HG02938 (cell line): ENCODE measurements around the gene ABLIM3.
A peak's percentile ranks its signal among the peaks of the same experiment; 100 is the strongest.

Source experiments
- ATAC-seq: cut with Tn5 transposase; IDR thresholded peaks from one replicate; pipeline ENCODE4 v1.9.1; 2021; ENCODE audit warnings: mild to moderate bottlenecking, moderate library complexity; ENCODE audit not compliant: unreplicated experiment

ABLIM3 gene

DNA sequence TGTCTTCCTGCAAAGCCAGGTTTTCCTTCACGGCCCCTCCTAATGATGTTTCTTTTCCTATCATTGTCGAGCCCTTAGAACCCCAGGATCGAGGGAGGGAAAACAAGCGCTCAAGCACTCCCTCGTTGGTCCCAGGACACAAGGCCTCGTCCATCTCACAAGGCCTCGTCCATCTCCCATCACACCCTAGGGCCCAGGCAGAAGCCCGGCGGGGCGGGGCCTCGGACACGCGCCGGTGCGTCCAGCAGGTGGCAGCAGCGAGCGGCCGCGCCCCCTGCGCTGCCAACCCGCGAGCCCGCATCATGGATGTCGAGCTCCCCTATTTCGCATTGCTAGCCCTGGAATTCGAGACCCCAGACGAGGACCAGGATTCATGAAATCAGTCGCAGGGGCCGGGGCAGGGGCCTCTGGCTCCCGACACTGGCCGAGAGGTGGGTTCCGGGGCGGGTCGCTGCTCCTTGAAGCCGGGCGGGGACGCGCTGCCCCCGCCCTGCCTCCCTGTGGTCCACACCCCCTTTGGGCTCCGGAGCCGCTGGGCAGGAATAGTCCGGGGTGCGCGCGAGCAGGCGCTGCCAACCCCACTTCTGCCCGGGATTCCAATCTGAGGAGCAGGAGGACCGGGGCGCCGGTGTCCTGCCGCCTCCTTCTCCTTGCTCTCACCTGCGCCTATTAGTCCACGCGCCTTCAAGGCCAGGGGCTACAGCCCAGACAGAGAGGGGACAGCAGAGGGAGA is at the start of gene ABLIM3:
Gene ABLIM3, plus strand, starts transcription at position 270 of the 733 bp plus-strand sequence. CDS start 603 bp downstream, outside the sequence.
- ATAC-seq: peak; percentile 90

GRCh38 chr5:149093625-149094024 is 47.7 kb upstream of the ABLIM3 start:
- ATAC-seq: no peak

DNA sequence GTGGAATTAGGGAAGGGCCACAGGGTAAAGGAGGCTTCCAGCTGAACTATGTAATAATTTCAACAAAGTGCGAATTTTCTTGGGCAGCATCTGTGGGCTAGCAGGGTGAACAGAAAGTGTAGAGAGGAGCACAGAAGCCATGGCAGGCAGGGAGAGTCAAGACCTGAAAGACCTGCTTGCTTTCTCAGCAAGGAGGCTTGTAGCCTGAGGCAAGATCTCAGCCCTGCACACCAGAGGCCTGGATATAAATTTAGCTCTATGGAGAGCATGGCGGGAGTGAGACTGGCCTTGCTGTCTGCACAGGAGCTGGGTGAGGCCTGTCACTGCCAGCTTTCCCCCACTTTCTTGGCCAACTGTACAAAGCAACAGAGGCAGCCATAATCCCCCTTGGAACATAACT is 46.3 kb upstream of the ABLIM3 start:
- ATAC-seq: no peak

GRCh38 chr5:149099920-149100319 is 41.4 kb upstream of the ABLIM3 start:
- ATAC-seq: no peak

GRCh38 chr5:149100331-149100730 is 41.0 kb upstream of the ABLIM3 start:
- no peak for ATAC-seq

DNA sequence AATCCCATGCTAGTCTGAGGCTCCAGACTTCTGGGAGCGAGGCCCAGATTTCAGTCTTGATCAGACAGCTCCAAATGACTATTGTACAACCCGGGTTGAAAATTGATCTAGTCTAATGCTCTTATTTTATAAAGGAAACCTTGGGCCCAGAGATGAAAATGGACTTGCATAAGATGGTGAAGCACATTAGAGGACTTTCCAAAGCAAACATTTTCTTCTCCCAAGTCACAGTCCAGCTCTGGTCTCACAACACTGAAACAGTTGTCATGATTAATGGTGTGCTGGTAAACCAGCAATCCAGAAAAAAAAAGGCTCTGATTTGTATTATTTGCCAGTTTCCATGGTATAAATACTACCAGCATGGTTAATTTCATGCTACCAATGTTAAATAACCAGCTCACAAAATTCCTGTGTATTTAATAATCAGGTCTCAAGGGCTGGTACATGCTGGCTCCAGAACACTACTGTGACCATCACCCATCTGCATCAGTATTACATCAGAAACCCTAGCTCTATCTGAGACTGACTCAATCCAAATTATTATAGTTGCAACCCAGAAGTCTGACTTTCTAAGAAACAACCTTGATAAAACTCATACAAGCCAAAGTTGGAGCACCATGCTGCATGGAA is 32.5 kb upstream of the ABLIM3 start:
- no peak for ATAC-seq

- no peak for ATAC-seq
Observed at GRCh38 chr5:149110406-149110805, 30.9 kb upstream of the ABLIM3 start.

DNA sequence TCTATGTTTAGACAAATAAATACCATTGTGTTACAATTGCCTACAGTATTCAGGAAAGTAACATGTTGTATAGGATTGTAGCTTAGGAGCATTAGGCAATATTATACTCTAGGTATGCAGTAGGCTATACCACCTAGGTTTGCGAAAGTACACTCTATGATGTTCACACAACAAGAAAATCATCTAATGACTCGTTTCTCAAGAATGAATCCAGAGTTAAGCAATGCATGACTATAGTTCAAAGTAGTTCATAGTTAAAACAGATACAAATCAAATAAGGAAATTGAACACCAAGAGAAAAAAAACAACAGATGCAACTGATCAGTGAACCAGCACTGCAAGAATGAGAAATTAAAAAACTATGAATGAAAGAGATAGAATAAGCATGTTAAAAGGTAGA is 27.6 kb upstream of the ABLIM3 start:
- no peak for ATAC-seq

DNA sequence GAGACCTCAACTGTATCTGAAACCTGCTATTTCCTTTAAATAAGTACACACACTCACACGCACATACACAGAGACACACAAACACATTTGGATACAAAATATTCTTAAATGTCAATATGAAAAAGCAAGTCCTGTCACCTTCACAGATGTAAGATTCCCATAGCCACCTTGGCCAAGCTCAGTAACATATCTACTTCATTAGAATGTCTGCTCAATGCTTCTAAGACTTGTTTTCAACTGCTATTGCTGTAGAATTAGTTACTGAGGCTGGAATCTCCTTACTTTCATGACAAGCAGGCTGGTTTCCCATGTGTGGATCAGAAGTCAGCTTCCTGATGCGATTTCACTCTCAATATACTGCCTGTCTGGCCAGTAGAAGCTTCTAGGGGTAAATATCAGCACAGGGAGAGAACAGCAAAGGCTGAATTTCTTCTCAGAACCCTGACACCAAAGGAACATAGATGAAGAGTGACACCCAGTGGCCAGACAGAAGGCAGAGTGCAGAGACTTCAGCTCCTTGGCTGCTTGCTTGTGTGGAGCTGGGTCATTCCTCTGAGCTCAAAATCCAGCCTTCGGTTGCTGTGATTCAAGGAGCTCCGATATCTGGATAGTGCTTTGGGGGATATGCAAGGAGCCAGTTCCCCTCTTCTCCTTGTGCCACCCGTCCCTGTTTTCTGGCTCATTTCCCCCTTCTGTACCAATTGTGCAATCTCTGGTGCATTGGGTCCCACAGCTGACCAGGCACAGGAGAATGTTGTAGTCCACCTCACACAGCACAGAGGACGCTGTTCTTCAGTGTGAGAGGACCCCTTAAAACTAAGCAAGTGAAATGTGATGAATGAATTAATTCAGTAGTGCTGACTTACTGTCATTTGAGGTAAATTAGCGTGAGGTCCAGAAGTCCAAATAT is 26.6 kb upstream of the ABLIM3 start:
- ATAC-seq: peak; percentile 66

- peak; percentile 88 for ATAC-seq
Observed at GRCh38 chr5:149117970-149118369, 23.3 kb upstream of the ABLIM3 start.

- no peak for ATAC-seq
Observed at GRCh38 chr5:149118463-149118862, 22.8 kb upstream of the ABLIM3 start.

GRCh38 chr5:149121145-149121544 is 20.1 kb upstream of the ABLIM3 start:
- no peak for ATAC-seq

- ATAC-seq: no peak
Observed at GRCh38 chr5:149123211-149123610, 18.1 kb upstream of the ABLIM3 start.

DNA sequence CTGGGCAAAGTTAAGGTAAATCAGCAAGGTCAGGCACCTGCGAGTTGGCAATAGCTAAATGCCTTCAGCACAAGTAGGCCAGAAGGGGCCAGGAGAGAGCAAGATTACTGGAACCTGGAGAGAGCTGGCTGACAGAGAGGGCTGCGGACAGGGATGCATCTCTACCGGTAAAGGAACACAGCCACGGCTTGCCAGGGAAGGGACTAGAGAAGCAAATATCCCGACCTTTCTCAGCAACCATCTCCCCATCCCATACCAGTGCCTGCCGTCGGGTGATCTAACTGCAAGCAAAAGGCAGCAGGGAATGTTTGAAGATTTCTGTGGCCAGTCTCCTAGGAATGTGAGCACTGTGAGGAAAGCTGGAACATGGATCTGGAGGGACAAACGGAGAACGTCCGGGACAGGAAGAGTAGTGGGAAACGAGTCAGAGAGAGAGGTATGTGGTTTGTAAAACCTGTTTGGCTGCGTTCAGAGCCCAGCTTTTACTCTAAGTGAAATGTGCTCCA is 15.9 kb upstream of the ABLIM3 start:
- ATAC-seq: no peak

DNA sequence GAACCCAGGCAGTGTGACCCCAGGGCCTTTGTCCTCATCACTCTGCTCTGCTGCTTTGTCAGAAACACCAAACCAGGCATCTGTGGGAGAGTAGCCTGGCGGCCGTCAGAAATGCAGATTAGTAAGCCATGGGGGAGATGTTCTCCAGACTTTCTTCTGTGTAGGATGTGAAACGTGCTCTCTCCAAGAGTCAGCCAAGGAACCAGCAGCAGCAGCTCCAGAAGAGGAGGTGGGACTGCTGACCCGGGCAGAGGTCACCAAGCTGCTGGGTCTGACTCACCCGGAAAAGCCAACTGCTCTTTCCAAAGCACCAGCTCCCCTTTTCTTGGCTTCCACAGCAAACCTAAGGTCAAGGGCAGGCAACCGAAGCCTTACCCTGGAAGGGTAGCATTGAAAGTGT is 14.4 kb upstream of the ABLIM3 start:
- ATAC-seq: no peak

- no peak for ATAC-seq
Observed at GRCh38 chr5:149127394-149127955, 13.8 kb upstream of the ABLIM3 start.

- no peak for ATAC-seq
Observed at GRCh38 chr5:149128023-149128875, 13.0 kb upstream of the ABLIM3 start.

- ATAC-seq: no peak
Observed at GRCh38 chr5:149129181-149129580, 12.1 kb upstream of the ABLIM3 start.

GRCh38 chr5:149130121-149130914 is 11.0 kb upstream of the ABLIM3 start:
- ATAC-seq: no peak
